T47D (cell line): ENCODE results near the gene IGLL5.

Source experiments
- DNase-seq, 2 experiments: peaks; one replicate each; pipeline versions ENCODE4 v3.0.0 to v3.0.0-alpha.2; 2011 to 2012; ENCODE audit warnings: low read depth in 1 of 2, low spot score in 1 of 2
- JUND ChIP-seq: IDR thresholded peaks from 2 replicates; pipeline ENCODE4 v1.6.1; 2012; ENCODE audit warnings: low read depth
- in situ Hi-C: cut with HindIII; loops from 2 replicates; pipeline ENCODE4 v1.10.0; 2016; ENCODE audit warnings: low sequenced_read_pairs, low pct_unique_long_range_greater_than_20kb

The IGLL5 gene

DNA sequence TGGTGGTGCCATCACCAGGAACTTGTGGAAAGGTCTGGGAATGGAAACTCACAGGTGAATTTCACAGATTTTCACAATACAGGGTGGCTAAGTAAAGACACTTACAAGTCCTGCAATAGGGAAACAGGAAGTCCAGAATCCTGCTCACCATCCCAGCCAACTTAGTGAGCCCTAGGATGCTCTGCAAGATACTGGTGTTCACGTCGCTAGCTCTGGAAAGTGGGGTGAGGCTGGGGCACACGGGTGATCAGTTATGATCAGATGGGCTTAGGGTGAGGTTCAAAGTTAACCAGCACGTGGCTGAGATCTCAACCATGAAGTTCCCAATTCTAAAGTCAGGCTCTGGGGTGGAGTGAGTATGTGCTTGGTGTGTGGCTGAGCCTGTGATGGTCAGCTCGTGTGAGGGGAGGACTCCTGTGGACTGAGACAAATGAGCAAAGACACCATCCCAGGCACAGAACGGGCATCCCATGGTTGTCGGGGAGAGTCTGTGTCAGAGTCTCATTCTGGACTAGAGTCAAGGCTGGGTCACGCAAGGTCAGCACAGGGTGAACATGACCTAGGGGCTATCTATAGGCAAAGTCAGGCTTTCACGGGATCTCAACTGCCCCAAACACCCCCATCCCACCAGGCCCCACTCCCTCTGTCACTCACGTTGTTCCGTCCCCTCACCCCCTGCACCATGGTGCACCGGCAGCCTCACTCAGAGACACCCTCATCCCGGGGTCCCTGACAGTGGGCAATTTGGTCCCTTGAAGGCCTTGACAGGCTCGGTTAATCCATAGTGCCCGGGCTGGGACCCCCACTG lies 23.9 kb downstream of the IGLL5 start:
- in situ Hi-C loops: no loop called here
- no peak for DNase-seq
- TF ChIP-seq JUND: no peak

DNA sequence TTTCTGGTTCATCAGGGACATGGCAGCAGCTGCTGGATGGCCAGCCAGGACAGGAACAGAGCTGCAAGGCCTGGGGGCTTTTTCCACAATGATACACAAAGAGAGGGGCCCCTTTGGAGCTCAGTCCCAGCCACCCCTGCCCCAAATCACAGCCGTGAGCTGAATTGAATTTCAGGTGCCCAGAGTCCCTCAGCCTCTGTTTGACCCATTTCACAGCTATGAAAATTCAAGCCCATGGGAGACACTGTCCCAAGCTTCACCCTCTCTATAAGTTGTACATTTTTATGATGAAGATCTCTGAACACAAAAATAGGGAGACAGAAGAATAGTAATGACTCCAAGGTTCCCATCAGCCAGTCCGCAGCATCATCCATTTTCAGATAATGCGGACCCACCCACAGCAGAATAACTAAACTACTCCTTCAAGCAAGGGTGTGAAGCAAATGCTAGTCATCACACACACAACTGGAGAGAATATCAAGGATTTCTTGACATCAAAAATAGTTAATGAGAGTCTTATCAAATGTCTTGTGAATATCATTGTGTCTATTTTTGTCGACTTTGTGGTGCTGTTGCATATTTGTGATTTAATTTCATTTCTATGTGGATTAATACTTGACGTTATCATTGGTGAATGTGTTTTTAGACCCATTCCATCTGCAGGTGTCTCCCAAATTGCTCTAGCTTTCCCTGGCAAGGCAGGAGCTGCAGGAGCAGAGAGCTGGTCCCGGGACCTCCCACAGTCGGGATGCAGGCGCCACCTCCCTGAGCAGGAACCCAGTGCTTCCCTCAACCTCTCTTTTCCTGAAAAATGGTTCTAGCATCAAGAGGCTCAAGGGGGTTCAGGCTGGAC lies 24.7 kb downstream of the IGLL5 start:
- TF ChIP-seq JUND: no peak
- in situ Hi-C loops: no loop called here
- no peak for DNase-seq

DNA sequence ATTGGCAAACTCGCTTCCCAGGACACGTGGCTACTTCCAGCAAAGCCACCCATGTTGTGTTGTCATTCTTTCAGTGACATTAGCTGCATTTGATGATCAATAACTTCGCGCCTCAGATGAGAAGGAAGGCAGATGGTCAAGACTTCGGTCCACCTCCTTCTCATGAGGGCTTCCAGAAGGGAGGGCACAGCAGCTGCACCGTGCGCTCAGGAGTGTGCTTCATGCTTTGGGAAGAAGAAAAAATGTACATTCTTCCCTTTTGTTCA lies 25.3 kb downstream of the IGLL5 start:
- in situ Hi-C loops: no loop called here
- no peak for TF ChIP-seq JUND

DNA sequence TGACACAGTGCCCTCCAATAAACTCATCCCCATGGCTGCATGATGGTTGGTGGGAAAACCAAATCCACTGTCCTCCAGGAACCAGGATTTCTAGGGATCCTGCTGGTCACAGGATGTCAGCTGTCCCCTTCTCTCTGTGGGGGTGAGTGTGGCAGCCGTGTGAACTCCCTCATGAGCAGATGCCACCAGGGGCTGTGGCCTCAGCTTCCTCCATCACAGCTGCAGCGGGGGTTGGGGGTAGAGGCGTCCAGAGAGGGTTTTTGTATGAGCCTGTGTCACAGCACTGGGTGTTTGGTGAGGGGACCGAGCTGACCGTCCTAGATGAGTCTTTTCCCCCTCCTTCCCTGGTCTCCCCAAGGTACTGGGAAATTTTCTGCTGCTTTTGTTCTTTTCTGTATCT lies 26.4 kb downstream of the IGLL5 start:
- DNase-seq: no peak
- in situ Hi-C loops: no loop called here
- no peak for TF ChIP-seq JUND

More for the DNA sequence above, 25.3 kb downstream of the IGLL5 start:
- DNase-seq: no peak

DNA sequence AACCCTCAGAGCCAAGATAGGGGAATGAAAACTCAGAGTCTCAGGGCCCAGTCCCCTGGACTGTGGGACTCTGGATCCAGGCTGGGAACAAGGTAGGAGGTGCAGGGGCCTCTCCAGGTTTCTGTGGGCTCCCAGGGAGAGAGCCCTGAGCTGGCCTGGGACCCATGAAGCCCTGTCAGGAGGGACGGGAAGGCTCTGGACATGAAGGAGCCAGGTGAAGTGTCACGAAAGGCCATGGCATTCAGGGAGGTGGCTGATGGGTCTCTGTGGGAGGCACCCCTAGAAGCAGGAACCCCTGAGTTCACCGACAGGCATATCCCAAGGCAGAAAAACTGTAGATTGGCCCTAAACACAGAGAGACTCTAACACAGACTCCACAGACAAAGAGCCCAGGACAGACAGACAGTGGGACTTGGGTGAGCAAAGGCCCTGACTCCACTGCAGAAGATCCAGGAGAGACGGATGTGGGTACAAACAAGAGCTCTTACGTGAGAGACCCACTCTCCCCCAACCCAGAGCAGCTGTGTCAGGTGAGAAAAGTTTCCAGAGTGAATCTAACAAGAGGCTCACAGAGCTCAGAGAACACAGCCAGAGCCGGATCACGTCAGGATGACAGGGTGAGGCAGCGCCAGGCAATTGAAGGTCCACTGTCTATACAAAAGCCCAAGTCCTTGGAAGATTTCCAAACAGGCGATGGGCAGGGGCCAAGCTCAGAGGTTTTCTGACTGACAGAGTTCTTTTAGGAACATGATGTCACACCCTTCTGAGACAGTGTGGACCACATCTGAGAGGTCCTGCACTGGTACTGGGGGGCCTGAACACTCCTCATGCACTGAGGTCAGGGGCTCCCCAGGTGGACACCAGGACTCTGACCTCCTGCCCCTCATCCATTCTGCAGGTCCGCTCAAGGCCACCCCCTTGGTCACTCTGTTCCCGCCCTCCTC lies 27.4 kb downstream of the IGLL5 start:
- in situ Hi-C loops: no loop called here
- DNase-seq: no peak
- no peak for TF ChIP-seq JUND

DNA sequence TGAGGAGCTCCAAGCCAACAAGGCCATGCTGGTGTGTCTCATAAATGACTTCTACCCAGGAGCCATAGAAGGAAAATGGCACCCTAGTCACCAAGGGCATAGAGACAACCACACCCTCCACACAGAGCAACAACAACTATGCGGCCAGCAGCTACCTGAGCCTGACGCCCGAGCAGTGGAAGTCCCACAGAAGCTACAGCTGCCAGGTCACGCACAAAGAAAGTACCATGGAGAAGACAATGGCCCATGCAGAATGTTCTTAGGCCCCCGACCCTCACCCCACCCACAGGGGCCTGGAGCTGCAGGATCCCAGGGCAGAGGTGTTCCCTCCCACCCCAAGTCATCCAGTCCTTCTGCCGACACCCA lies 28.0 kb downstream of the IGLL5 start:
- in situ Hi-C loops: no loop called here

DNA sequence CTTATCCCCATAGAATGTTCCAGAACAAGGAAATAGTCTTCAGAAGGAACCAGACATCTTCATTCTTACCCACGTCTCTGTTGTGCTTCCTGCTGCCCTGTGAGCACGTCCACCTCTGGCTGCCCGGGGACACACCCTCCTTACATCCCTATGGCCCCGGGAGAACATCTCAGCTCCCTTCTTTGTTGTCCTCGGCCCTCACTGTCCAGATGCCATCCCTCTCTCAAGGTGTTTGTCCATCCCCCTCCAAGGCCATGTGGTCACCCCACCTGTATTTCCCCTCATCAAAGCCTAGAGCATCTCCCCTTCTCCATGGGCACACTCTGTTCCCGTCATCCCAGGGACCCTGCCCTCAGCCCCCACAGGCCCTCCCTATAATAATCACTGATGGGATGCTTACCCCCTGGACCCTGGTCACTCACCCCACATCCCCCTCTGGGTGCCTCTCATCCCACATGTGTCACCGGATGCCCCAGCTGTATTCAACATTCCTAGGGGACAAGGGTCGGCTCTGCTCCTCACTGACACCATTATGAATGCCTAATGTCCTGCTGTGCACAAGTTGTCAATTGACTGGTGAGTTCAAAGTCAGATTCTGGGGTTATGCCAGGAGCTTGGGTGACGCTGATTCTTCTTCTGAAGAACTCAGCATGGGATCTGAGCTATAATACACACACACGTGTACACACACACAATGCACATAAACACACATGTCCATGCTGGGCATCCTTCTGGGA lies 28.8 kb downstream of the IGLL5 start:
- DNase-seq: no peak
- in situ Hi-C loops: no loop called here
- TF ChIP-seq JUND: no peak

More for the DNA sequence above, 28.0 kb downstream of the IGLL5 start:
- no peak for DNase-seq
- TF ChIP-seq JUND: no peak

DNA sequence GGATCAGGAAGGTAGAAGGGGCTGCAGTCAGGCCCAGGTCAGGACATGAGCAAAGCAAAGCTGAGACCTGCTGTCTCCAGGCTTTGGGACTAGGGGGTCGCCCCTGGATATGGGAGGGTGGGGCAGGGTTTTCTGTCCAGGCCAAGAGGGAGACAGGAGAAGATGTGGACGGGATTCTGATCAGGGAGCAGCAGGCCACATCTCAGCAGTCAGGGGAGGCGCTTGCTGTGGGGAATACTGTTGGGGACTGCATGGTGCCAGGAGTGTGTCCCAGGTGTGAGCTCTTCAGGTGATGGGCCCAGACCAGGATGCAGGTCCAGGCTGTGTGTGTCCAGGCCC lies 29.3 kb downstream of the IGLL5 start:
- DNase-seq: no peak
- in situ Hi-C loops: no loop called here
- TF ChIP-seq JUND: no peak

DNA sequence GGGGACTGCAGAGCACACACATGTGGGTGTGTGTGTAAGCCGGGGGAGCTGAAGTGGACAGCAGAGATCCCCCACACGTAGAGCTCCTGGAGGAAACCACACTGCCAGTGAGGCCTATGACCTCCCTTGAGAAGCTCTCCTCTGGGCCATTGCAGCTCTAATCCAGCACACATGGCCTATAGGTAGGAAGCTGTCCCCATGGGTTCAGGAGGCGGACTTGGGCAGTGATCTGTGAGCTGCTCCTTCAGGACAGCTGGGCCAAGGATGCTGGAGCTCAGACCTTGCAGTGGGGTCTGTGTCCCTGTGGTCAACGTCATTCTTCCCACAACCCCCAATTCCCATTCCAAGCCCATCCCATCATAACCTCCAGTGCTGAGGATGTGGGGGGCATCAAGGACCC lies 29.8 kb downstream of the IGLL5 start:
- TF ChIP-seq JUND: no peak
- in situ Hi-C loops: no loop called here
- no peak for DNase-seq

DNA sequence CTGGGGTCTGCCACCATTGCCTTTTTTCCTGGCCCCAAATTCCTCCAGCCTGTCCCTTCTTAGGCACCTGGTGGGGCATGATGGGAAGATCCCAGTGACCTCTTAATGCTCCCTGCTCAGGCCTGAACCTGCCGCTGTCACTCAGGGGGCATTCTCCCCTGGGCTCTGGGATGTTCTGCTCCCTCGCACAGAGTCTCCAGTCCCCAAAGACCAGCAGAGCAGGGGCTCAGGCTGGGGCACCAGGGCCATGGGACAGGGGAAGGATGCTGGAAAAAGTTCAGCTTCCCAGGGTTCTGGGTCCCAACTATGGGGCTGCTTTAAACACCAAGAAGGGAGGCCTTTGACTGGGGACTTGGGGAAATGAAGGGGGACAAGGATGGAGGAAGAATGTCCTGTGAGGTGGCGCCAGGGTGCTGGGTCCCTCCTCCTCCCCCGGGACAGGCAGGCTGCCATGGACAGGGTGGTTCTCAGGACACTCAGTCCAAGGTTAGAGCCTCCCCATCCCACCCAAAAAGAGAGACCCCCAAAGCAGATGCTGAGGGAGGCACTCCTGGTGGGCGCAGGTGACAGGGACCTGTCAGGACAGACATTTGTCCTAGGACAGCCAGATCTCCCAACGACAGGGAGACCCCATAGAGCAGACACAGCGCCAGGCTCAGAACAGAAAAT lies 30.8 kb downstream of the IGLL5 start:
- in situ Hi-C loops: no loop called here
- TF ChIP-seq JUND: no peak
- no peak for DNase-seq

DNA sequence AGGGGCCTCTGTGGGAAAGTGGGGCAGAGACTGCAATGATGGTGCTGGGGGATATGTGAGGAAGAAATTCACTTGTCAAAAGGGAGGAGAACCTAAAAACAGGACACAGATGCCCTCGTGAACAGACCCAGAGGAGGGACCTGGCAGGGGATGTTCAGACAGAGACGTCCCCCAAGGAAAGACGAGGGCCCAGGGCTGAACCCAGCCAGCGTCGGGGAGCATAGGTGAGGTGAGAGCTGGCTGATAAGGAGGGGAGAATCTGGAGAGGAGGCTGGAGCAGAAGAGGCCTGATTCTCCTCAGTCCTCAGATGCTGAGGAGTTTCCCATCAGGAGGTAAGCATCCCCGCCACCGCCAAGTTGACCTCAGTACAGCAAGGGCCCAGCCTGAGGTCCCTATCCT lies 31.4 kb downstream of the IGLL5 start:
- no peak for DNase-seq
- no peak for TF ChIP-seq JUND
- in situ Hi-C loops: no loop called here
